ENCODE measurements around the gene CFAP61.

GRCh38 chr20:20014659-20015058 is 37.7 kb upstream of the CFAP61 start:
- no peak for TF ChIP-seq CTCF (IDR thresholded peaks at IDR 0.05)
- TF ChIP-seq POLR2A (IDR thresholded peaks at IDR 0.05), result no peak
